Adrenal gland (tissue), 12 donors: ENCODE measurements around the gene MRGPRF. TPM values are rescaled to one million over a fixed set of nuclear protein-coding genes. Genes with fewer than 3 reads are reported as not detected.

ENCODE experiments used
- DNase-seq, 7 donors: peaks; one replicate each; pipeline ENCODE4 v3.0.0-alpha.2; 2019 to 2020
- H3K27ac ChIP-seq, 5 donors: fragments of 200-600 bp; sonication (generic) in 4 of 5; 1 replicate in 3 of 5; 2 replicates in 2 of 5; pipeline versions ENCODE4 v1.5.1 to v1.8.0; 2016 to 2020; ENCODE audit warnings: mild to moderate bottlenecking in 1 of 5
- H3K27me3 ChIP-seq: fragments of 200-600 bp; 2 replicates; pipeline ENCODE4 v1.8.0; 2021
- H3K36me3 ChIP-seq, 2 donors: fragments of 200-600 bp; replicated peaks in 1 of 2; 1 replicate in 1 of 2; 2 replicates in 1 of 2; pipeline versions ENCODE4 v1.5.1 to v1.8.0; 2018 to 2022
- H3K4me1 ChIP-seq, 2 donors: fragments of 200-600 bp; replicated peaks in 1 of 2; 1 replicate in 1 of 2; 2 replicates in 1 of 2; pipeline versions ENCODE4 v1.5.1 to v1.8.0; 2018 to 2021
- H3K4me3 ChIP-seq, 4 donors: fragments of 200-600 bp; sonication (generic) in 3 of 4; one replicate each; pipeline ENCODE4 v1.5.1; 2016 to 2018
- H3K9me3 ChIP-seq, 3 donors: fragments of 200-600 bp; sonication (generic) in 1 of 3; replicated peaks in 1 of 3; 1 replicate in 2 of 3; 2 replicates in 1 of 3; pipeline versions ENCODE4 v1.5.1 to v1.8.0; 2016 to 2021
- POLR2A ChIP-seq, 2 donors: fragments of 450-650 bp; IDR thresholded peaks; one replicate each; pipeline ENCODE4 v1.6.1; 2017; ENCODE audit warnings: antibody characterized with exemption in 2 of 2, mild to moderate bottlenecking in 2 of 2, moderate library complexity in 1 of 2
- WGBS, 4 donors: extraction: QIAGEN DNeasy Blood & Tissue Kit in 2 of 4; methylation state at CpG; one replicate each; pipeline versions ENCODE4 v1.1.5 to v1.1.7; 2013 to 2017; 5-methylcytosine and 5-hydroxymethylcytosine counted together
- intact Hi-C, 2 donors: fragments of 100-400 bp; cut with DNase I; formaldehyde crosslinking; loops; one replicate each; pipeline versions ENCODE4 v1.14.1 to v1.15.0; 2022 to 2023
- polyA plus RNA-seq, 3 donors: library from polyadenylated mRNA; stranded (reverse); fragments of 200-250 nt in 2 of 3; fragments of 350-450 nt in 1 of 3; fragmentation: Illumina TruSeq in 1 of 3; extraction: RNeasy Lipid Tissue Mini Kit (QIAGEN cat#74804) in 1 of 3; gene quantifications; one replicate each; pipeline ENCODE4 v1.2.3, GENCODE V29; 2013 to 2014
- total RNA-seq, 9 donors: library from RNA; depleted of rRNA in 4 of 9; stranded (reverse); fragments of >200 nt in 4 of 9; fragments of 120-200 nt in 1 of 9; fragmentation: NEBNext Ultra II Directional in 1 of 9; extraction: Animal tissue kit (Norgen Biotek cat#: 25700) in 1 of 9; gene quantifications; one replicate each; pipeline versions ENCODE4 v1.1.0 to v1.2.4, GENCODE V29; 2013 to 2023
- TF ChIP-seq, protein P1 (sequence below), 6 experiments: fragments of 450-650 bp in 4 of 6; fragments of 200-600 bp in 2 of 6; sonication (generic) in 1 of 6; IDR thresholded peaks; 1 replicate in 5 of 6; 2 replicates in 1 of 6; pipeline versions ENCODE4 v1.5.1 to v1.8.0; 2016 to 2021; ENCODE audit warnings: antibody characterized with exemption in 6 of 6, mild to moderate bottlenecking in 2 of 6, moderate library complexity in 1 of 6
- donor health status: healthy with polysubstance abuse.
- donor health status: Bipolar disorder and iron deficiency.
- donor health status: DM: yes; HTN: yes; CAD: no.
- donor health status: DM: no; HTN: no; CAD: no.
- donor health status: DM: no; HTN: no; CAD: no.
- donor health status: DM: yes; HTN: yes; CAD: no.

Gene MRGPRF
- total and polyA plus RNA-seq, 12 donors, result 0.33 to 14.6 (median 4.3) TPM

- intact Hi-C loops, result no loop called here
- WGBS, 4 donors, result 58 to 69% (median 60%) methylated on average over 16 to 28 of the region's 28 CpGs
- H3K4me1 ChIP-seq, result no peaks in the 10 kb centered on the region
- H3K27me3 ChIP-seq, result peaks cover 16% of the 10 kb centered on the region
- peak overlapping the region in 2 of 5 donors; percentile 60 to 89 for H3K27ac ChIP-seq
- no peaks in the 10 kb centered on the region for H3K9me3 ChIP-seq
- peak in 2 of 7 donors; percentile 29 to 67 for DNase-seq
- no peaks in the 10 kb centered on the region for H3K36me3 ChIP-seq
- no peak for TF ChIP-seq POLR2A (IDR thresholded peaks at IDR 0.05)
- TF ChIP-seq, protein P1, sequence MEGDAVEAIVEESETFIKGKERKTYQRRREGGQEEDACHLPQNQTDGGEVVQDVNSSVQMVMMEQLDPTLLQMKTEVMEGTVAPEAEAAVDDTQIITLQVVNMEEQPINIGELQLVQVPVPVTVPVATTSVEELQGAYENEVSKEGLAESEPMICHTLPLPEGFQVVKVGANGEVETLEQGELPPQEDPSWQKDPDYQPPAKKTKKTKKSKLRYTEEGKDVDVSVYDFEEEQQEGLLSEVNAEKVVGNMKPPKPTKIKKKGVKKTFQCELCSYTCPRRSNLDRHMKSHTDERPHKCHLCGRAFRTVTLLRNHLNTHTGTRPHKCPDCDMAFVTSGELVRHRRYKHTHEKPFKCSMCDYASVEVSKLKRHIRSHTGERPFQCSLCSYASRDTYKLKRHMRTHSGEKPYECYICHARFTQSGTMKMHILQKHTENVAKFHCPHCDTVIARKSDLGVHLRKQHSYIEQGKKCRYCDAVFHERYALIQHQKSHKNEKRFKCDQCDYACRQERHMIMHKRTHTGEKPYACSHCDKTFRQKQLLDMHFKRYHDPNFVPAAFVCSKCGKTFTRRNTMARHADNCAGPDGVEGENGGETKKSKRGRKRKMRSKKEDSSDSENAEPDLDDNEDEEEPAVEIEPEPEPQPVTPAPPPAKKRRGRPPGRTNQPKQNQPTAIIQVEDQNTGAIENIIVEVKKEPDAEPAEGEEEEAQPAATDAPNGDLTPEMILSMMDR (IDR thresholded peaks at IDR 0.05), result no peak
- H3K4me3 ChIP-seq, result peak overlapping the region in 1 of 4 donors; percentile 39
Observed at GRCh38 chr11:69014084-69014851, 1.2 kb upstream of the MRGPRF start.

DNA sequence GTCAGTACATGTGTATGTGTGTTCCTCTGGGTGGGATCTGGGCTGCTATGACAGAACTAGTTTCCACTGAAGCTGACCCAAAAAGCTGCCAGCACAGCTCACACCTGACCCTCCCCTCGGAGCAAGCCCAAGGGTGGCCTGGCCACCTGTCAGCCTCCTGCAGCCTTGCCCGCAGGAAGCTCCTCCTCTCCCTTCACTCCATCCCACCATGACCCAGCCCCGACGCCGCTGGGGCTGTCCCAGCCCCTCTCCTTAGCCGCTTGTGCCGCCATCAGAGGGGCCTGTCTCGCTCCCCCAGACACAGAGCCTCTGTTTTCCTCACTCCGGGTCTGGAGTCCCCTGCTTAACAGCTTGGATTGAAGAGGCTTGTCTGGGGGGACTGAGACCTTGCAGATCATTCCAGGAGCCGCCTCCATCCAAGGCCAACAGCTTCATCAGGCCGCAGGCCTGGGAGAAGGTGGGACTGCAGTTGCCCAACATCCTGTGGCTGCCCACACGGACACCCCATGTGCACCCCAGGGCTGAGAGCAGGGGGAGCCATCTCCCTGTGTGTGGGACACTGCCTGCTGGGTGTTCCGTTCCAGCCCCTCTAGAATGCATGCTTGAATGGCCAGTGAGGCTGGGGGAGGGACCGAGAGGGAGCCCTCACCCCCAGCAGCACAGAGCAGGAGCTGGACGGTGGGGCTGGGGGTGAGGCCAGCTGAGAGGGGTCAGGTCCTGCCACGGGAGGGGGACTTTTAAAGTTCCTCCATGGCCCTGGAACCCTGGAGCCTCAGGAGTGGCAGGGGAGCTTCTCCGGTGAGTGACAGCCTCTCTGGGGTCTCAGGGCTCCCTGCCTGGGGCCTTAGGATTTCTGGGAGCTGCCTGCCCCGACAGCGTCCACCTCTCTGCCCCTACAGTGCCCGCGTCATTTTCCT is 696 bp downstream of the MRGPRF start:
- no peak for DNase-seq
- TF ChIP-seq POLR2A (IDR thresholded peaks at IDR 0.05), result no peak
- TF ChIP-seq, protein P1 (IDR thresholded peaks at IDR 0.05), result no peak
- WGBS, 4 donors, result 49 to 58% (median 54%) methylated on average over 14 to 21 of the region's 21 CpGs
- intact Hi-C loops, result no loop called here
- Histone ChIP-seq H3K9me3 (no peaks in the 10 kb centered on the region), H3K36me3 (no peaks in the 10 kb centered on the region), H3K27me3 (peaks cover 16% of the 10 kb centered on the region), H3K4me3 (peak overlapping the region in 1 of 4 donors; percentile 39), H3K27ac (peak overlapping the region in 2 of 5 donors; percentile 60 to 89), H3K4me1 (no peaks in the 10 kb centered on the region)

- DNase-seq, result no peak
- H3K4me1 ChIP-seq, result no peaks in the 10 kb centered on the region
- peak overlapping the region in 1 of 4 donors; percentile 39 for H3K4me3 ChIP-seq
- H3K27me3 ChIP-seq, result peaks cover 16% of the 10 kb centered on the region
- H3K36me3 ChIP-seq, result no peaks in the 10 kb centered on the region
- 57 to 77% (median 67%) methylated on average over 4 to 9 of the region's 9 CpGs for WGBS, 4 donors
- TF ChIP-seq, protein P1 (IDR thresholded peaks at IDR 0.05), result no peak
- no peak for TF ChIP-seq POLR2A (IDR thresholded peaks at IDR 0.05)
- intact Hi-C loops, result no loop called here
- H3K27ac ChIP-seq, result peak overlapping the region in 2 of 5 donors; percentile 60 to 89
- no peaks in the 10 kb centered on the region for H3K9me3 ChIP-seq
Observed at GRCh38 chr11:69011624-69012091, 1.4 kb downstream of the MRGPRF start.
